Measurements from ENCODE around the gene OR2T11. TPM values are rescaled to one million over a fixed set of nuclear protein-coding genes. Genes with fewer than 3 reads are reported as not detected.

OR2T11 gene
- total RNA-seq, 4 donors from 2014 or later = not detected

DNA sequence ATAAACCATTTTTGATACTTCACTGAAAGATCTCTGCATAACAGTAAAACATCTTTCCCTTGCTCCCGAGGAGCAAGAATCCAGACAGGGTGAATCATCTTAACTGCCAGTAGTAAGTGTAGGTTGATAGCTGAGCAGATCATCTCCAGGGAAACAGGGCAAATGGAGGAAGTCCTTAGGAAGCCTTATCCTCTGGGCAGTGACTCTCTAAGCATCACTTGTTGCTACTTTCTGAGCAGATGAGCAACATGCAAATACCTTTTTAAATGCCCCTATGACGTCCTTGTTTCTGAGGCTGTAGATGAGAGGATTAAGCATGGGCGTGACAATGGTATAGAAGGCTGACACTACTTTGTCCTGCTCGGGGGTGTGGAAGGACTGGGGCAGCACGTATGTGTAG, 8.9 kb downstream of the OR2T11 start:
- no peaks in the 10 kb centered on the region for H3K9me3 ChIP-seq
- TF ChIP-seq EP300 (IDR thresholded peaks at IDR 0.05) (no peak), POLR2A (IDR thresholded peaks at IDR 0.05) (no peak)
- TF ChIP-seq, protein P1, sequence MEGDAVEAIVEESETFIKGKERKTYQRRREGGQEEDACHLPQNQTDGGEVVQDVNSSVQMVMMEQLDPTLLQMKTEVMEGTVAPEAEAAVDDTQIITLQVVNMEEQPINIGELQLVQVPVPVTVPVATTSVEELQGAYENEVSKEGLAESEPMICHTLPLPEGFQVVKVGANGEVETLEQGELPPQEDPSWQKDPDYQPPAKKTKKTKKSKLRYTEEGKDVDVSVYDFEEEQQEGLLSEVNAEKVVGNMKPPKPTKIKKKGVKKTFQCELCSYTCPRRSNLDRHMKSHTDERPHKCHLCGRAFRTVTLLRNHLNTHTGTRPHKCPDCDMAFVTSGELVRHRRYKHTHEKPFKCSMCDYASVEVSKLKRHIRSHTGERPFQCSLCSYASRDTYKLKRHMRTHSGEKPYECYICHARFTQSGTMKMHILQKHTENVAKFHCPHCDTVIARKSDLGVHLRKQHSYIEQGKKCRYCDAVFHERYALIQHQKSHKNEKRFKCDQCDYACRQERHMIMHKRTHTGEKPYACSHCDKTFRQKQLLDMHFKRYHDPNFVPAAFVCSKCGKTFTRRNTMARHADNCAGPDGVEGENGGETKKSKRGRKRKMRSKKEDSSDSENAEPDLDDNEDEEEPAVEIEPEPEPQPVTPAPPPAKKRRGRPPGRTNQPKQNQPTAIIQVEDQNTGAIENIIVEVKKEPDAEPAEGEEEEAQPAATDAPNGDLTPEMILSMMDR (IDR thresholded peaks at IDR 0.05) = no peak
- H3K4me1 ChIP-seq = no peaks in the 10 kb centered on the region
- no peaks in the 10 kb centered on the region for H3K36me3 ChIP-seq
- no peak overlapping the region for H3K27ac ChIP-seq
- no peak for DNase-seq (ENCODE audit: low spot score in 2 of 2)
- 78 to 84% methylated on average over 5 of the region's 5 CpGs for WGBS, 2 donors
- no peak overlapping the region for H3K4me3 ChIP-seq
- H3K27me3 ChIP-seq = no peaks in the 10 kb centered on the region

DNA sequence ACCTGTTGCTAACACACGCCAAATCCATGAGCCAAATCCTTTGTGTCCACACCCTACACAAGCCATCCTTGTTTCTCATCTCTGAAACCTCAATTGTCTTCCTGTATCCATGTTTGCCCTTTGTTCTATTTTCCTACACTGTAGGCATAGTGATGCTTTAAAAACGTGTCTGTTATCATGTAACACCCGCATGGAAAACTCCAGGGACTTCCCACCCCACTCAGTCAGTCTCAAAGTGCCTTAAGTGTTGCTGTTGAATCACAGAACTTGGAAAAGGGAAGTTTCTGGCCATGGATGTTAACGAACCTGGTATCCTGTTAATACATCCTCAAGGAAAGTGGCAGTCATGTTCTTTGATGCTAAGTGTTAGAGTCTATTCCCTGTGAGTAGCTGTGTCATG, 9.7 kb downstream of the OR2T11 start:
- H3K27me3 ChIP-seq = no peaks in the 10 kb centered on the region
- 68 to 70% methylated on average over 4 of the region's 4 CpGs for WGBS, 2 donors
- no peaks in the 10 kb centered on the region for H3K36me3 ChIP-seq
- H3K9me3 ChIP-seq = no peaks in the 10 kb centered on the region
- TF ChIP-seq, protein P1 (IDR thresholded peaks at IDR 0.05) = no peak
- TF ChIP-seq POLR2A (IDR thresholded peaks at IDR 0.05) (no peak), EP300 (IDR thresholded peaks at IDR 0.05) (no peak)
- no peak for DNase-seq (ENCODE audit: low spot score in 2 of 2)
- H3K4me3 ChIP-seq = no peak overlapping the region
- no peaks in the 10 kb centered on the region for H3K4me1 ChIP-seq
- no peak overlapping the region for H3K27ac ChIP-seq

DNA sequence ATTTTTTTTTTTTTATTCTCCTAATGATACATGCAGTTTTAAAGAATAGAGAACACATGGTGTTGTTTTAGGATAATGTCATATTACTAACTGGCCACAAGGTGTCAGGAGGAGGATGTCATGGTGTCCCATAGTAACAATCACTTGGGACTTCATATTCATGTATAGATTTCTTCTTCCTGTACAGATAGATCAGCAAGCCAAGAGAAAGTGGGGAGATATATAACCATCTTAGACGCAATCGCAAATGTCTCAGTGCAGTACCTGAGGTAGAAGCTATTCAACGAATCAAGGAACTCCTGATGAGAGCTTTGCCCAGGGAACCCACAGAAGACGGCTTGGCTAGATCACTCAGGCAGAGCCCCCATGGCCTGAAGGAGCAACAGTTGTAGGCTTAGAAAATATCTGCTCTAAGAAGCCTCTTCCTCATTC, 12.3 kb downstream of the OR2T11 start:
- no peaks in the 10 kb centered on the region for H3K9me3 ChIP-seq
- no peaks in the 10 kb centered on the region for H3K4me1 ChIP-seq
- H3K27ac ChIP-seq = no peak overlapping the region
- no peak for DNase-seq (ENCODE audit: low spot score in 2 of 2)
- H3K27me3 ChIP-seq = no peaks in the 10 kb centered on the region
- 61 to 73% methylated on average over 4 of the region's 4 CpGs for WGBS, 2 donors
- H3K36me3 ChIP-seq = no peaks in the 10 kb centered on the region
- TF ChIP-seq, protein P1 (IDR thresholded peaks at IDR 0.05) = peak; percentile 14 to 40 (median 31)
- TF ChIP-seq EP300 (IDR thresholded peaks at IDR 0.05) (no peak), POLR2A (IDR thresholded peaks at IDR 0.05) (no peak)
- no peak overlapping the region for H3K4me3 ChIP-seq

DNA sequence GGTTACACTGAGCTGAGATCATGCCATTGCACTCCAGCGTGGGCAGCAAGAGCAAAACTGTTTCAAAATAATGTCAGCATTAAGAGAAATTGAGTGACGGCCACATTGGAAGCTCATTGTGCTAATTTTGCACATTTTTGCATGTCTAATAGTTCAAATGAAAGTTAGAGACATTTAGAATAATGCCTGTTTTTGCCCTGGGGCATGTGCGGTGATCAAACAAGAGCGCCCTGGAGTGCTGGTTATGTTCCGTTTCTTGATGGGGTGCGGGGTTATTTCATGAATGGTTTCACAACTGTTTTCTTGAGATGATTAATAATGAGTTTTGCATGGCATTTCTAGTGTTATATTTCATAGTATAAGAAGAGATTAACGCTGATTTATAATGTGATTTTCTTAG, 13.1 kb downstream of the OR2T11 start:
- H3K27me3 ChIP-seq = no peaks in the 10 kb centered on the region
- TF ChIP-seq EP300 (IDR thresholded peaks at IDR 0.05) (no peak), POLR2A (IDR thresholded peaks at IDR 0.05) (no peak)
- TF ChIP-seq, protein P1 (IDR thresholded peaks at IDR 0.05) = no peak
- H3K4me3 ChIP-seq = no peak overlapping the region
- H3K9me3 ChIP-seq = no peaks in the 10 kb centered on the region
- H3K27ac ChIP-seq = no peak overlapping the region
- 54% methylated on average over 7 of the region's 7 CpGs for WGBS, 2 donors
- no peaks in the 10 kb centered on the region for H3K36me3 ChIP-seq
- no peaks in the 10 kb centered on the region for H3K4me1 ChIP-seq
- DNase-seq (ENCODE audit: low spot score in 2 of 2) = no peak

DNA sequence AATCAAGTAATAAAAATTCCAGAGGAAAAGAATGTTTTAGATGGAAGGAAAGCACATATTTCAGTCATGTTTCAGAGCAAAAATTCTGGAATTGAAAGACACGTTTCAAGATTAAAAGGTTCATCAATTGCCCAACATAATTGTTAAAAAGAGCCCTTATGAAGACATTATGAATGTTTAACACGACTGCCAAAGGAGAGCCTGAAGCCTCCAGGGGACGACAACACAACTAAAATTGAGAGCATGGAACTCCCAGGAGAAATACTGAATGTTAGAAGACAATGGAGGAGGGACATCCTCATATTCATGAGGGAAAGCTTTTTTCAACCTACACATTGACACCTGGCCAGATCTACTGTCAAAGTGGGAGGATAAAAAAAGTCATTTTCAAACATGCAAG, 16.0 kb downstream of the OR2T11 start:
- Histone ChIP-seq H3K27ac (no peak overlapping the region), H3K27me3 (no peaks in the 10 kb centered on the region), H3K4me3 (no peak overlapping the region), H3K36me3 (no peaks in the 10 kb centered on the region), H3K9me3 (no peaks in the 10 kb centered on the region), H3K4me1 (no peaks in the 10 kb centered on the region)
- 7 to 9% methylated on average over 3 of the region's 3 CpGs for WGBS, 2 donors
- no peak for TF ChIP-seq POLR2A (IDR thresholded peaks at IDR 0.05)
- no peak for TF ChIP-seq EP300 (IDR thresholded peaks at IDR 0.05)
- TF ChIP-seq, protein P1 (IDR thresholded peaks at IDR 0.05) = peak in 3 of 5 experiments; percentile 13 to 58 (median 34)
- DNase-seq (ENCODE audit: low spot score in 2 of 2) = peak; percentile 21 to 24
